BJ (cell line): ENCODE data around the gene SLC12A3. TPM values are rescaled to one million over a fixed set of nuclear protein-coding genes. Genes with fewer than 3 reads are reported as not detected.

ENCODE experiments used
- CTCF ChIA-PET: fragments of 350-600 bp; formaldehyde crosslinking; extraction: SDS; loops from one replicate; lab custom pipeline; 2021; ENCODE audit warnings: antibody characterized with exemption, inconsistent platforms; lab: Yijun Ruan, JAX
- POLR2A ChIA-PET: fragments of 300-600 bp; sonication (Branson Sonifier 250); formaldehyde crosslinking; extraction: SDS; loops from one replicate; lab custom pipeline; 2021; ENCODE audit warnings: antibody characterized with exemption; lab: Charles Lee
- DNase-seq: peaks from one replicate; pipeline ENCODE4 v3.0.0-alpha.2; 2011; ENCODE audit warnings: low read depth
- H3K27me3 ChIP-seq: 2 replicates; pipeline ENCODE4 v1.6.0; 2011; ENCODE audit warnings: low read length; ENCODE audit not compliant: control insufficient read depth, insufficient read depth
- H3K36me3 ChIP-seq: 2 replicates; pipeline ENCODE4 v1.5.1; 2011; ENCODE audit warnings: low read length; ENCODE audit not compliant: control insufficient read depth, insufficient read depth
- H3K4me3 ChIP-seq: 2 replicates; pipeline ENCODE4 v1.5.1; 2011; ENCODE audit warnings: low read depth, mild to moderate bottlenecking, control low read depth, low read length
- CTCF ChIP-seq: IDR thresholded peaks from 2 replicates; pipeline ENCODE4 v1.5.1; 2011; ENCODE audit warnings: low read depth, mild to moderate bottlenecking, control low read depth, inconsistent platforms, low read length, moderate library complexity; ENCODE audit not compliant: insufficient read depth
- polyA minus RNA-seq: library from RNA; depleted of rRNA, polyadenylated mRNA; stranded (reverse); fragments of >200 nt; gene quantifications from 2 replicates; pipeline ENCODE4 v1.2.3, GENCODE V29; 2011; rRNA and poly(A)+ RNA removed
- polyA plus RNA-seq: library from polyadenylated mRNA; depleted of rRNA; stranded (reverse); fragments of >200 nt; gene quantifications from 2 replicates; pipeline ENCODE4 v1.2.3, GENCODE V29; 2011; rRNA removed

SLC12A3 gene, protein sequence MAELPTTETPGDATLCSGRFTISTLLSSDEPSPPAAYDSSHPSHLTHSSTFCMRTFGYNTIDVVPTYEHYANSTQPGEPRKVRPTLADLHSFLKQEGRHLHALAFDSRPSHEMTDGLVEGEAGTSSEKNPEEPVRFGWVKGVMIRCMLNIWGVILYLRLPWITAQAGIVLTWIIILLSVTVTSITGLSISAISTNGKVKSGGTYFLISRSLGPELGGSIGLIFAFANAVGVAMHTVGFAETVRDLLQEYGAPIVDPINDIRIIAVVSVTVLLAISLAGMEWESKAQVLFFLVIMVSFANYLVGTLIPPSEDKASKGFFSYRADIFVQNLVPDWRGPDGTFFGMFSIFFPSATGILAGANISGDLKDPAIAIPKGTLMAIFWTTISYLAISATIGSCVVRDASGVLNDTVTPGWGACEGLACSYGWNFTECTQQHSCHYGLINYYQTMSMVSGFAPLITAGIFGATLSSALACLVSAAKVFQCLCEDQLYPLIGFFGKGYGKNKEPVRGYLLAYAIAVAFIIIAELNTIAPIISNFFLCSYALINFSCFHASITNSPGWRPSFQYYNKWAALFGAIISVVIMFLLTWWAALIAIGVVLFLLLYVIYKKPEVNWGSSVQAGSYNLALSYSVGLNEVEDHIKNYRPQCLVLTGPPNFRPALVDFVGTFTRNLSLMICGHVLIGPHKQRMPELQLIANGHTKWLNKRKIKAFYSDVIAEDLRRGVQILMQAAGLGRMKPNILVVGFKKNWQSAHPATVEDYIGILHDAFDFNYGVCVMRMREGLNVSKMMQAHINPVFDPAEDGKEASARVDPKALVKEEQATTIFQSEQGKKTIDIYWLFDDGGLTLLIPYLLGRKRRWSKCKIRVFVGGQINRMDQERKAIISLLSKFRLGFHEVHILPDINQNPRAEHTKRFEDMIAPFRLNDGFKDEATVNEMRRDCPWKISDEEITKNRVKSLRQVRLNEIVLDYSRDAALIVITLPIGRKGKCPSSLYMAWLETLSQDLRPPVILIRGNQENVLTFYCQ
- polyA plus RNA-seq (not detected in 2 replicates), polyA minus RNA-seq (not detected in 2 replicates)

DNA sequence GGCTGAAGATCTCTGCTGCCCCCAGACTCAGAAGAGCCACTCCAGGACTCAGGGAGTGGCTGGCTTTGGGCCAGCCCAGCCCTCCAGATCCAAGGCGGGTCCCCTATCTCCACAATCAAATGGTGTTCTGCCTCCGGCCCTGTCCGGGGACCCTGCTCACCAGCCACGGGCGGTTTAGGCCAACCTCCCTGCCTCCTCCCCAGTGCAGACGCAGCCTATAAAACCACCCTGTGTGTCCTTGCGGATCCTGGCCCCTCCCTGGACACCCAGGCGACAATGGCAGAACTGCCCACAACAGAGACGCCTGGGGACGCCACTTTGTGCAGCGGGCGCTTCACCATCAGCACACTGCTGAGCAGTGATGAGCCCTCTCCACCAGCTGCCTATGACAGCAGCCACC, at the start of gene SLC12A3:
TSS of gene SLC12A3 (plus strand) at position 248 of the 400 bp plus-strand sequence. CDS start at position 277, 29 bp downstream.
- no peaks in the 10 kb centered on the region for H3K36me3 ChIP-seq
- H3K27me3 ChIP-seq: no peaks in the 10 kb centered on the region
- no peak within 1 kb of the TSS for H3K4me3 ChIP-seq
- TF ChIP-seq CTCF: no peak
- ChIA-PET CTCF (interaction anchor here (2.9 to 9.5 kb wide), 3 partner anchors 9 to 181 kb away, joined by 18 to 83 read pairs (median 19); no protein-coding TSS in a partner anchor), POLR2A (no interaction called here)
- DNase-seq: no peak

DNA sequence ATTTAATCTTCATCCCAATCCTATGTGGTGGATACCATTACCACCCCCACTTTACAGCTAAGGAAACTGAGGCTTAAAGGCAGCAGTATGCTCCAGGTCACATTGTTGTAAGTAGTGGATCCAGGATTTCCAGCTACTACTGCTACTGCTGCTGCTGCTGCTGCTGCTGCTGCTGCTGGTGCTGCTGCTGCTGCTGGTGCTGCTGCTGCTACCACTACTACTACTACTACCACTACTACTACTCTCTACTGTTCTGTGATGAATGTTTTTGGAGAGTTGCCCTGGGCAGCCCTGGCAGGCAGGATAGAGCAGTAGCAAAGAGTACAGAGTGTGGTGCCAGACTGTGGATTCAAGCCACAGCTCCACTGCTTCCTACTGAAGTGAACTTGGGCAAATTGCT, 49.3 kb upstream of the SLC12A3 start:
- CTCF ChIA-PET: interaction anchor here (0.8 to 2.1 kb wide), 6 partner anchors 10 to 239 kb away, joined by 3 to 8 read pairs (median 4); no protein-coding TSS in a partner anchor

DNA sequence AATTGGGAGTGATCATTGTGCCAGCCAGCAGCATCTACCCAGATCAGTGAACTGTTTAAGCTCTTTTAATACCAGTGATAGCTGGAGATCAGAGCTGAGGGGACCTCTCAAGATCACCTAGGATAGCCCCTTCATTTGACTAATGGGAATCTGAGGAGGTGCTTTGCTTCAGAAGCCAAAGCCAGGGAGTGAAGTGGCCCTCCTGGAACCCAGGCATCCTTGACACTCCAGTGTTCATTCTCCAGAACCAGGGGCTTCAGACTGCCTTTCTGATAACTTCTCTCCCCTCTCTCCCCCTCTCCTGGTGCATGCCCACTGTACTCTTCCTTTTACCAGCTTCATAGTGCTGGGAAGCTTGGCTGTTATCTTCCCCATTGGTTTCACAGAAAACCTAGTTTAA, 48.0 kb upstream of the SLC12A3 start:
- Histone ChIP-seq H3K27me3 (no peaks in the 10 kb centered on the region), H3K4me3 (no peak overlapping the region), H3K36me3 (peaks cover 3% of the 10 kb centered on the region)
- DNase-seq: no peak
- ChIA-PET CTCF (interaction anchor here (1.7 kb wide), 2 partner anchors 24 to 35 kb away, joined by 6 read pairs; no protein-coding TSS in a partner anchor), POLR2A (no interaction called here)
- no peak for TF ChIP-seq CTCF

More for the DNA sequence above, 49.3 kb upstream of the SLC12A3 start:
- Histone ChIP-seq H3K4me3 (no peak overlapping the region), H3K27me3 (no peaks in the 10 kb centered on the region), H3K36me3 (no peaks in the 10 kb centered on the region; the same call in 1 of the 2 replicates)
- no peak for DNase-seq
- POLR2A ChIA-PET: no interaction called here
- no peak for TF ChIP-seq CTCF

- DNase-seq: no peak
- Histone ChIP-seq H3K36me3 (peaks cover 3% of the 10 kb centered on the region), H3K4me3 (no peak overlapping the region), H3K27me3 (no peaks in the 10 kb centered on the region)
- no peak for TF ChIP-seq CTCF
- POLR2A ChIA-PET: no interaction called here
- CTCF ChIA-PET: no interaction called here
Measured at GRCh38 chr16:56817938-56818337, 47.1 kb upstream of the SLC12A3 start.
